Stimulated activated naive CD8-positive, alpha-beta T cell treated with anti-CD3 and anti-CD28 coated beads, Interleukin-15, Interleukin-2, amounts not matched to agents 100 U/mL and 50 U/mL, for 24 hours (primary cell): Measurements from ENCODE around the gene MAP3K9.
"Not testable (repeated sequence)": the region's sequence is repeated elsewhere in the genome, so short reads cannot be mapped to it uniquely, and the experiment has no call there.

Experiments
- ATAC-seq: fragments of 150-1000 bp; cut with Tn5 transposase; one replicate; pipeline ENCODE4 v1.10.0; 2021
- DNase-seq: peaks from one replicate; pipeline ENCODE4 v3.0.0; 2021

Gene MAP3K9

DNA sequence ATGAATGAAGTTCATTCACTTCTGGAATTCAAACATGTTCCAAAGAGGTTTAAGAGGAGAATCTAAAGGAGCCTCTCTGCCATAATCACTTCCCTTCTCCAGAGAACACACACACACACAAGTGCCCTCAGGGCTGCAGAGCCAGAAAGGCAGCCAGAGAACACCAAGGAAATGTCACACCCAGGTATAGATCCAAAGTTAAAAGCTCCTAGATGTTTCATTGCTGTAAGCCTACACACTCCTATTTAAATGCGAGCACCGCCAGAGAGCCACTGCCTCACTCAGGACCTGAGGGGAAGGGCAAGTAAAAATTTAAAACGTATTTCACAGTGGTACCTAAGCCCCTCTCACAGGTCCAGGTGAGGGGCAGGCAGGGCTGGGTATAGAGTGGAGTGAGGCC, 85.2 kb downstream of the MAP3K9 start:
- DNase-seq (no peak), ATAC-seq (no peak)

DNA sequence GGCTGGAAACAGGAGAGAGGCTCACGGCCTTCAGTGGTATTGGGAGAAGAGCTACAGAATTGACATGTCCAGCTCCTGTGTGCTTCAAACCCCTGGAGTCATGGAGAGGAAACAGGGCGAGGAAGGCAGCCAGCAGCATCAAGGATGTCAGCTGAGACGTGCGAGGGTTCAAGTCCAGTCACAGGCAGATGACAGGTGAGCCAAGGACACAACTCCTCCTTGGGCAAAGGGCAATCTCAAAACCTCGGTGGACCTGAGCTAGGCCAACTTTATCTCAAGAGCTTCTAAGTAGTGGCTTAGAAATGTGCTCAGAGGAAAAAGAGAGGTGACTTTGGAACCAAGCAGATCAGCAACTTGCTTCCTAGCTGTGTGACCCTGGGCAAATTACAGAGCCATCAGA, 86.0 kb downstream of the MAP3K9 start:
- no peak for DNase-seq
- ATAC-seq: no peak

DNA sequence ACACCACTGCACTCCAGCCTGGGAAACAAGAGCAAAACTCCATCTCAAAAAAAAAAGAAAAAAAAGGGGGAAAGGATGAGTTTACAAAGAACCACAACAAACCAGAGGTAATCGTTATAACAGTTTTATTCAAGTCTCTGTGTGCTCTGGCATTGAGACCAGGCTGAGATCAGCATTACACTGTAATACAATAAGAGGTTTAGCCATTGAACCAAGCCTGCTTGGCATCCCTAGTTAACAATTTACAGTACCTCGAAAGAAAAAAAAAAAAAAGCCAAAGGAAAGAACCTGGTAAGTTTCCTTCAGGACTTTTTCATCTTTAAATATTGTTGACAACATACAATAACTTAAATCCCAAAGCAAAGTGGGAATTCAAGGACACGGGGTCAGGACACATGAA, 86.9 kb downstream of the MAP3K9 start:
- no peak for DNase-seq
- ATAC-seq: no peak

DNA sequence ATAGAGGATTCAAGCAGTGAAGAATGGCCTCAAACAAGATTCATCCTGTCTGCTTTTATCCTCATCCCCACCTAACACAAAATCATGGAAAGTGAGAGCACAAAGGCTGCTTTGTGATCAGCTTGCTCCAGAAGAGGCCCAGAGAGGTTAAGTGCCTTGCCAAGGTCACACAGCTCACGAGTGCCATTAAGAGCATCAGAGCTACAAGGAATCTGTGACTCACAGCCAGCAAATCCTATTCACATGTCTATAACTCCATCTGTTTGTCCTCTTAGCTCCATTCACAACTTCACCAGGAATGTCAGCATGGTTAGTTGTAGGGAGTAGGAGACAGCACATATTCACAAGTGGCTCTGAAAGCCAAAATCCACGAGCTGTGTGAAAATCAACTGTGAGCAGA, 87.8 kb downstream of the MAP3K9 start:
- ATAC-seq (no peak), DNase-seq (no peak)

DNA sequence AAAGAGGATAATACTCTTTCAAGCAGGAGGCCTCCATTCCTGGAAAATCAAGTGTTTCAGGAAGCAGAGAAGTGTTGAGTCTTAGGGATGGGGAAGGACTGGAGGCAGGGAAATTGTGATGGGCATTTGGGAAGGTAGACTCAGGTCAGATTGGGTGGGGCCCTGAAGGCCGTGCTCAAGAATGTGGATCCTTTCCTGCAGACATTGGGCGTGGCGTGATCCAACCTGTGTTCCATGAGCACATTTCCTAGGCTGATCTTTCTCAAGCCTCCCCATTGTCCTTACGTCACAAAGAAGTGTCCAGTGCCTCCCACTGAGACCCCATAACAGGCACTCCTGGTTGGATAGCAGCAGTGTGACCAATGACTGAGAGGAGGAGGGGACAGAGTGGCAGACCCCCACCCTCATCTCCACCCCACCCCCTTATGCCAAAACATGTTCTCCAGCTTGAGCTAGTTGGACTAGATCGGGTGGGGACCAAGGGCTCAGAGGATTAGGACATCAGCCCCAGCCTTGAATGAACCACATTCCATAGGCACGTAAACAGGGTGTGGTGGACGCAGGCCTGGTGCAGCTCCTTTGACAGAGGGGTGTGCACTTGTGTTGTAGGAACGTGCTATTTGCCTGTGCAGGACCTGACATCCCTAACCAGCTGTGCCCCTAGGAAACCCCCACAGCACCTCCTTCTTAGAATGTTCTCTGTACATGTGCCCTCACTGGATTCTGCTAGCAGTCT, 90.8 kb downstream of the MAP3K9 start:
- no peak for DNase-seq
- no peak for ATAC-seq

DNA sequence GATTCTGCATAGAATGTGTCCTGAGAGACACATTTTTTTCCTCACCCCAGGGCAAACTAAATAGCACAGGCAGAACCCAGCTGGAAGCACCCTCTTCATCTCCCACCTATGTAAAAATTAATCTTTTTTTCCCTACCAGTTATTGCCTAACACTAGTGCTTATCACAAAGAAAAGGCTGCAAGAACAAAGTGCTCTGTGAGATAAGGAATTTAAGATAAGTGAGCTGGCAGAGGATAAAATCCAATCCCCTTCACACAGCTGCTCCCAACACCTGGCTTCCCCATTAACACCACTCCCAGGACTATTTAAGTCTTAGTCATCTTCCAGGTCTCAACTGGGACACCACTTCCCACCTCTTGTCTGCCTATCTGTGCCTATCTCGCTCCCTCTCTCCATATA, 92.4 kb downstream of the MAP3K9 start:
- ATAC-seq (no peak), DNase-seq (no peak)

DNA sequence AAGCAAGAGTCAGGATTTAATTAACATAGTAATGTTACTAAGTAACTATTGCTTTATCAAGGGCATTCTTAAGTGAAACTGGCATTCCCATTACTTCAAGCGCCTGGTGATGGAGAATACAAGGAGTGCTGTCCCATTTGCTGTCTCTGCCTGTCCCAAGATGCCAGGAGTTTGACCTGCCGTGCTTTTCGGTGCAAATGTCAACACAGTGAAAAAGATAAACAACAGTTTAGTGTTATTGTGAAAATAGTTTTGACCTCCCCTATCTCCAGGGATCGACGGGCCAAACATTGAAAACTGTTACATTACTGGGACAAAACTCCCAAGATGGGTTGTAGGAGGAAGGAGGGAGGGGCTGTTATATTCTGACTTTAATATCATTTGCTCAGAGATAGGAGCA, 92.8 kb downstream of the MAP3K9 start:
- no peak for ATAC-seq
- DNase-seq: no peak

DNA sequence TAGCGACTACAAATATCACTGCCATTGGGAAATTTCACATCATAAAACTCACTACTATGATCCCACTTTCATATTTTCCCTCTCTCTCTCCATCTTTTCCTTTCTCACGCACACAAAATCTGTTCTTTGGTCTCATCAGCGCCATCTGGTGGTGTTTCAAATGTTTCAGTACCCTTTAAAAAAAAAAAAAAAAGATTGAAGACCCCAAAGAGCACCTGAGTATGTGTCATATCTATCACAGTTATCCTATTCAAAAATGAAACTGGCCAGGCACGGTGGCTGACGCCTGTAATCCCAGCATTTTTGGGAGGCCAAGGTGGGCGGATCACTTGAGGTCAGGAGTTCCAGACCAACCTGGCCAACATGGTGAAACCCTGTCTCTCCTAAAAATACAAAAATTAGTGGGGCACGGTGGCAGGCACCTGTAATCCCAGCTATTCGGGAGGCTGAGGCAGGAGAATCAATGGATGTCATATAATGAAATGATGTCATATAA, 95.2 kb downstream of the MAP3K9 start:
- peak; percentile 62 for DNase-seq
- ATAC-seq: peak; percentile 43

DNA sequence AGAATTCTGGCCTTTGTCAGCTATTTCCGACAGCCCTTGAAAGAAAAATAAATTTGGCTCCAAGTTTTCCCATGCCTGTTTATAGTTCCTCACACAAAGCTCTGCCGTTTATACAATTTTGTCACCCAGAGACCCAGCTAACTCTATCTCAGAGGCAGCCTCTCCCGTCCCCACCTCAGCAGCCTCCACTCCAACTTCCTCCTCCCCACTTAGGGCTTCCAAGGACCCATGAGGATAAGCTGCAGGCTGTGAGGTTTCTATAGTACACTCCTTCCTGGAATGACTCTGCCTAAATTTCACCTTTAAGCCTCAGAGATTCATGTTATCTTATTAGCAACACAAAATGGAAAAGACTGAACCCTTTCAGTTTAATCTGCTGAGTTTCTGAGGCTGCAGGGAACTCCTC, 95.8 kb downstream of the MAP3K9 start:
- ATAC-seq (no peak), DNase-seq (no peak)

DNA sequence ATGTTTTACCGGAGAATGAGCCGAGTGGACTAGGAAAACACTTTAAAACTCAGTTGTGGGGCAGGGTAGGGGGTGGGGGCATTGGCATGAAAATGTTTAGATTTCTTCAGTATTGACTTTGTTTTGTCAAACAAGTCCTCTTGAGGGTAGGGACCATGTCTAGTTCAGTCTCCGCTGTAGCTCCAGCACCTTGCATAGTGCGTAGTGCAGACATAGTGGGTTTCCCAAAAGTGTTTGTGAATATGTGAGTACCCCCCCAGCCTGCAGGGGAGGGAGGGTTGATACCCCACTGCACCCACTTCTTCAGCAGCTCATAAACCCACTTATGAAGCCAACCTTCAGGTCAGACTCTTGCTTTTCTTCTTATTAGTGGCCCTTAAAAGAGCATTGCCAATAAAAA, 96.2 kb downstream of the MAP3K9 start:
- ATAC-seq: no peak
- no peak for DNase-seq

DNA sequence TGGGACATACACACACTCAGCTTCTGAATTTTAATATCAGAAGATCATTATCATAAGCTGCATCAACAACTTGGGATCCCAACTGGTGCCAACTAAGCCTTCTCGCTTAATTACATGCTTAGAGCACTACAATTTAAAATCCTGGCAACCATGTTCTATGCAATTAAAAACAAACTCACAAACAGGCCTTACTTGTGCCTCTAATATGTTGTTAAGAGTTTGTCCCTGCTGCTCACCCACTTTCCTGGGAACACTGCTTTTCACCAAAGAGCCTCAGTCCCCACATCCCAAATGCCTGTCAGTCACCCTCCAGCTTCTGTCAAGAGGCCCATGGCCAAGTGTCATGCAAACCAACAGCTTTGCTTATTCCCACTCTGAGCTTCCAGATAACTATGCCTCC, 97.9 kb downstream of the MAP3K9 start:
- ATAC-seq (no peak), DNase-seq (no peak)

DNA sequence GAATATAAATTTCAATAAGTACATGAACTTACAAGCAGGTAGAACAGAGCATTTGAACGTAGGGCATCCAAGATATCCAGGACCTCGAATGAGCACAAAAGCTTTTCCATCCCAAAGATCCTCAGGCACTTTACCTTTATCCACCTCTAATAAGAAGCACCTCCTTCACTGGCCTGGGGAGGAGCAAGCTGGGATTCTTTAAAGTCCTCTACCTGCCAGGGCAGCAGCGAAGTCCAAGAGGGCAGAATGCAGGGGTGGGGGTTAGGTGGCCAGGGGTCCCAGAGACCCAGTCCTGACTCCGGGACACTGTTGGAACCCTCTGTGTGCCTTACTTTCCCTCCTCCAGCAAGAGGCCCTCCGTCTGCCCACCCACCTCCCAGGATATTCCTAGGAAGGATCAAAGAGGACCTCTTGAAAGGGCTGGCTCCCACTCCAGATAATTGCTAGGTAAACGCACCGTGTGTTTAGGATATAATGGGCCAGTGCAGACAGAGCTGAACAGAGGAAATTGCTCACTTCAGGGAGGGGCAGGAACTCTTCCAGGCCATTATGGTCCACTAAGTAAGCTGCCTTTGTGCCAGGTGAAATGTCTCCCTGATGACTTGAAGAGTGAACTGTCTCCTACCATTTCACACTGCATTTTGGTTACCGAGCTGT, 99.5 kb downstream of the MAP3K9 start:
- ATAC-seq (no peak), DNase-seq (no peak)

DNA sequence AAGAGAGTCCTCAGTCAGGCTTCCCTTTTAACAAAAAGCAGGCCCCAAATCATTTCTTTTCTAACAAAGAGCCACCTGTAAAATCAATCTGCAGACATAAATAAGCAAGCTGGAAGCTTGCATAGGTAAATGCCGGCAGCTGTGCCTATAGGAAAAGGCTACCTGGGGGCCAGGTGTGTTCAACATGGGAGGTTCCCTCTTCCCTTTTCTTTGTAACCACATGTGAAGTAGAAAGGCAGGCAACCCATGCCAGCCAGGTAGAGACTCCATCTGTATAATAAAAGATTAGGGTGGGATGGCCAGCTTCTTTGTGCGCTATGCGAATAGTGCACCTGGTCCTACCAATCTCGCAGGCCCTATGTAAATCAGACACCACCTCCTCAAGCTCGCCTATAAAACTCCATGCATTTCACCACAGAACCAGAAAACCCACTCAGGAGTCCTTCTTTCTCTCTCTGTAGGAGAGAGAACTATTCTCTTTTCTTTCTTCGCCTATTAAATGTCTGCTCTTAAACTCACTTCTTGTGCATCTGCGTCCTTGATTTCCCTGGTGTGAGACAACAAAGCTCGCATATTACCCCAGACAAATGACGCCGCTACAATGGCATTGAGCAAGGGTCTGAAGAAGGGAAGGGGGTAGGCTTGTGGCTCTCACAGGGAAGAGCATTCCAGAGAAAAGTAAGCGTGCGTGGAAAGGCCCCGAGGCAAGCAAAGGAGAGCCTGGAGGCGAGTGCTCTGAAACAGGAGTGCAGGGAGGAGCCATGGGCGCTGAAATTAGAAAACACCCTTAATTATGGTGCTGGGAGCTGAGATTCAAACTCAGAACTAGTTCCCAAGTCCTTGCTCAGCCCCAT, 100.4 kb downstream of the MAP3K9 start:
- ATAC-seq: no peak
- no peak for DNase-seq

DNA sequence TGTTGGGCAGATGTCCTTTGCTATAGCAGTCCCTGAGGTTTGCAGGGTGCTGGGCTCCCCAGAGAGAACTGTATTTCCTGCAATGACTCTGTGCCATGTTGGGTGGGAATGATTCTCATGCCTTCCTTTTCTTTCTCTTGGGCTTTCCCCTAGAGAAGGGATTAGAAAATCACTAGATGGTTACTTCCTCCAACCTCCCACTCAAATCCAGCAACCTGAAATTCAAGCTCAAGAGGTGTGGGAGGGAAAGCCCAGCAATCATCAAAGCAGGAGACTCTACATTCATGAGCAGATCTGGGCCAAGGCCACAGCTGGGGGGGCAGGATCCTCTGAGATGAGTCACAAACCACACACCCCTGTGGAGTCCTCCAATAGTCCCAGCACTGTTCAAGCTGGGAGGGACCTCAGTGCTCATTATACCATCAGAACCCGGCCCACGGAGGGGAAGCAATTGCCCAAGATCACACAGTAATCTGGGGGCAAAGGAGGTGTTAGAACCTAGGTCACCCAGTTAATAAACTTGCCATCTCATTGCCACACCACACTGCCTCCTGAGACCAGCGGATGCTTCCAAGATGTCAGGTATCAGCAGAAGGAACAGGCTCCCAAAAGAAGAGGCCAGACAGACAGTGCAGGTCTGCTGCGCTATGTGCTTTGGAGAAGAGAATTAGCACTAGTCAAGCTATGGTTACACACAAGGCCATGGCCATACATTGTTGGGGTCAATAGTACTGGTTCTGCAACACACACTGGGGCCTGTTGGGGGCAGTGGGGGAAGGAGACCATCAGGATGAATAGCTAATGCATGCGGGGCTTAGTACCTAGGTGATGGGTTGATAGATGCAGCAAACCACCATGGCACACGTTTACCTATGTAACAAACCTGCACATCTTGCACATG, 101.9 kb downstream of the MAP3K9 start:
- DNase-seq (peak; percentile 14), ATAC-seq (peak; percentile 90)

DNA sequence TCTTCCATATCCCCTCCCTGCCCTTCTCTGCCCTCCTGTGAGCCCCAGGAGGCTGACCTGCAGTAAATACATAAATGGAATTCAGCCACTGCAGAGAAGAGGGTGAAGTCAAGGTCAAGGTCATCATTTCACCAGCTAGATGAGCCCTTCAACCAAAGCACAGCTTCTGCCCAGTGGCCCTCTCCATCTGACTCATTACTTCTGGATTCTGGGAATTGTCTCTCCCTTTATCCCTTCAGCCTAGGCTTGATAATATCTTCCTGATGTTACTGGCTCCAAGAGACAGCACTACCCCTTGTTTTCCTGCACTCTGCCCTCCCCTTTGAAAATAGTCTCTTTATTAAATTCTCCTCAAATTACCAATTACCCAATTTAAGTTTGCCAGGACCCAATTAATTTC, 103.1 kb downstream of the MAP3K9 start:
- no peak for DNase-seq
- ATAC-seq: no peak

DNA sequence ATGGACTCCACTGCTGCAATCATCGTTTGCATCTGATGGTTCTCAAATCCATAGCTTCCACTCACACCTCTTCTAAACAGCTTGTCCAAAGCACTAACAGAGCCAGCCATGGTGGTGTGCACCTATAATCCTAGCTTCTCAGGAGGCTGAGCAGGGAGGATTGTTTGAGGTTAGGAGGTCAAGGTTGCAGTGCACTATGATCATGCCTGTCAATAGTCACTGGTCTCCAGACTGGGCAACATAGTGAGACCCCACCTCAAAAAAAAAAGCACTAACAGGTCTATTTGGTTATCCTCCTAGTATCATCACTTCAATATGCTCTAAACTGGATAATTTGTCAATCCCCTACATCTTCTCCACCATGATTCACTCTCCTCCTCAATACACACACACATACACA, 104.4 kb downstream of the MAP3K9 start:
- DNase-seq (no peak), ATAC-seq (no peak)

DNA sequence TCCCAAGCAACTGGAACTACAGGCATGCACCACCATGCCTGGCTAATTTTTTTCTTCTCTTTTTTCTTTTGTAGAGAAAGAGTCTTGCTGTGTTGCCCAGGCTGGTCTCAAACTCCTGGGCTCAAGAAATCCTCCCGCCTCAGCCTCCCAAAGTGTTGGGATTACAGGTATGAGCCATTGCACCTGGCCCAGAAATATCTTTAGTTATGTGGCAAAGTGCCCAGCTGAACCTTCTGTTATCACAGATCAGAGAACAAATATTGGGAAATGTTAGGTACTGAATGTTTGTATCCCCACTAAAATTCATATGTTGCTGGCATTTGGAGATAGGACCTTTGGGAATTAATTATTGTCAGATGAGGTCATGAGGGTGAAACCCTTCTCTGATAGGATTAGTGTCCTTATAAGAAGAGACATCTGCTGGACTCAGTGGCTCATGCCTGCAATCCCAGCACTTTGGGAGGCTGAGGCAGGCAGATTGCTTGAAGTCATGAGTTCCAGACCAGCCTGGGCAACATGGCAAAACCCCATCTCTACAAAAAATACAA, 105.6 kb downstream of the MAP3K9 start:
- ATAC-seq, DNase-seq: not testable (repeated sequence)

DNA sequence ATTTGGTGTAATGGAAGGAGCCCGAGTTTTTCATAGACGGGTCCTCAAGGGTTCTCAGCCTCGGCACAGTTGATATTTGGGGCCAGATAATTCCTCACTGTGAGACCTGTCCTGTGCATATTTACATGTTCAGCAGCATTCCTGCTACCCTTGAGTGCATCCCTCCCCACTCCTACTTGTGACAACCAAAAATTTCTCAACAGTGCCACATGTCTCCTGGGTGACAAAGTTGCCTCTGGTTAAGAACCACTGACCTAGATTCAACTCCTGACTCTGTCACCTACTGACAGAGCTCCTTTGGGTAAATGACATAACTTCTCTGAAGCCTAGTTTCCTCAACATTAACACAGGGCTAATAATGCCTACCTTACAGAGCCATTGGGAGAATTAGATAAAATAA, 107.2 kb downstream of the MAP3K9 start:
- DNase-seq (no peak), ATAC-seq (no peak)

DNA sequence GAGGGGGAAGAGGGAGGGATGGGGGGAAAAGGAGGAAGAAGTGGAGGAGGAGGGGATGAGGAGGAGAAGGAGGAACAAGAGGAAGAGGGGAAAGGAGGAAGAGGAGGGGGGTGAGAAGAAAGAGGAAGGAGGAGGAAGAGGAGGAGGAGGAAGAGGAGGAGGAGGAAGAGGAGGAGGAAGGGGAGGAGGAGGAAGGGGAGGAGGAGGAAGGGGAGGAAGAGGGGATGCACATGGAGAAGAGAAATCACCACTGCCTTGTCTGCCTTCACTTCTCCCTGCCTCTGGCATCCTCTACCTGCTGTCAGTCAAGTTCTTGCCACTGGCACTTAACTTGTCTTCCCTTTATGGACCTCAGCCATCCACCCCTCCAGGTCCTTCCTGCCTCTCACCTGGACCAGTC, 107.7 kb downstream of the MAP3K9 start:
- ATAC-seq (no peak), DNase-seq (no peak)

DNA sequence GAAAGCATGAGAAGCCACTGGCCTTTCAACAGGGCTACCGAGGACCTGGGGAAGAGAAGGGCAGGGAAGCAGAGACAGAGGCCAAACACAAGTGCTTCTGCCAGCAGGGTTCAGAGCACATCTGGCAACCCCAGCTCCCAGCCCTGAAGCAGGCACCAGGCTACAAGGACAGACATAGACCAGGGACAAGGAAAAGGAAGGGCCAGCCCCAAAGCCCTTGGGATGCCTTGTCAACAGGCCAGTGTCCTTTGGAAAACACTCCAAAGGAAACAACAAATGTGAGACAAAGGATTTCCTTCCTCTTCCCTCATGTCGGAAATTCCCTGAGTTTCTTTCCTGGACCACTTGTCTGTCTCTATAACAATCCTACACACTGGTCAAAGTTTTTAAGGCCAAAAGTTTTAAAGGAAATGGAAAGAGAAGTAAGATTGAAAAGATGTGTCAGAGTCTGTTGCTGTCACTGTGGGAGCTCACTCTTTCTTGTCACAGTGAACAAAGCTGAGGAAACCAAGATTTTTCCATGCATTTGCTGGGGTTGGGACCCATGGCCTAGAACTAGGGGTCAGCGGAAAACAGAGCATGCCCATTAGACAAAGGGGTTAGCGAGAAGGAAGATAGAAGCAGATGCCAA, 108.2 kb downstream of the MAP3K9 start:
- no peak for DNase-seq
- no peak for ATAC-seq

DNA sequence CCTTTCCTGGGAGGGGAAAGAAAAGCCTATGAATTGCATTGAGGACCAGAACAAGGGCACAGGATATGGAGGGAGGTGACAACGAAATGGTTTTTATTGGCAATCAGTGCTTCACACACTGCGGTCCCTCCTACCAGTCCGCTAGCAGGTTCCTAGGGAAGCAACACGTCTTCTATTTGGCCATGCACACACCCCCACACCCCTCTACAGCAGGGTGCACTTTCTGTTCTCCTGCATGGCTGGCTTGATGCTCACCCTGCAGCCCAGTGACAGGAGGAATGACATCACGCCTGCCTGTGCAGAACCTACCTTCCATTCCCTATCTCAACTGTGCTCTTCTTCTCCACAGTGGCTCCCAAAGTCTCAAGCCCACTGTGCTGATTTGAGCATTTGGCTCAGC, 109.7 kb downstream of the MAP3K9 start:
- ATAC-seq (no peak), DNase-seq (no peak)
